GM12873 (cell line): ENCODE measurements around the gene NELL2.

ENCODE experiments used
- CTCF ChIP-seq: IDR thresholded peaks from 2 replicates; pipeline ENCODE4 v1.5.1; 2012; ENCODE audit warnings: low read depth, mild to moderate bottlenecking, moderate library complexity, low read length, control low read depth; ENCODE audit not compliant: insufficient read depth; ENCODE audit errors: missing control alignments

Gene NELL2

DNA sequence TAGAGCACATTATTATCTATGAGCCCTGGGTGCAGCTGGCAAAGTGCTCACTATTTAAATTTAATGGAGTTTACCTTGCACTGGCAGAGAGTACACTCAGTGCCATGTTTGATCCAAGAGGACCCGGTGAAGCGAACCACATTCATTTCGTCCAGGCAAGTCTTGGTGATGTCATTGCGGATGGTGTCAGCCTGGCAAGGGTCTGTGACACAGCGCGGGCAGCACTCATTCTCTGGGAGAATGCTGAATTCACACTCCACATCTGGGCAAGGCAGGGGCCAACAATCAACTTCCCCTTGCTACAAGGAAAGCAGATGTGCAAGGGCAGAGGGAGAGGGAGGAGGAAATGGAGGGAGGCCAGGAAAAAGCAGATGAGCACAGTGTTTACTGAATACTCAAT lies 356.2 kb downstream of the NELL2 start:
- TF ChIP-seq CTCF = no peak

DNA sequence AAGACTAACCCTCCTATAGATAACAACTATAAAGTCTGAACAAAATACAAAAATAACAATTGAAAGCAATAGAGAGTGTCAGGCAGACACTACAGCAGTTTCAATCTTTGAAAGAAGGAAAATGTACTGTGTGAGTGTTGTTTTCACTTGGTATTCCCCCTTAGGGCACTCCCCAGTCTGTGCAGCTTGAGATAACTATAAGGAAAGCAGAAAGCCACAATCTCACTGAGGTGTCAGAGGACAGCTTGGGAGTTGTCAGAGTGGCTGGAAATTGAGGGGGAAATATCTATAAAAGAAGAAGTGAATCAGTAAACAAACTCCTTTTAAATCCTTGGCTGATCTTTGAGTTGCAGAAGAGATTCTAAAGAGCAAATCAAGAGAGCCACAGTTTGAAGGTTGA lies 364.8 kb downstream of the NELL2 start:
- no peak for TF ChIP-seq CTCF

- TF ChIP-seq CTCF = no peak
Measured at GRCh38 chr12:44510510-44510909, 365.6 kb downstream of the NELL2 start.

DNA sequence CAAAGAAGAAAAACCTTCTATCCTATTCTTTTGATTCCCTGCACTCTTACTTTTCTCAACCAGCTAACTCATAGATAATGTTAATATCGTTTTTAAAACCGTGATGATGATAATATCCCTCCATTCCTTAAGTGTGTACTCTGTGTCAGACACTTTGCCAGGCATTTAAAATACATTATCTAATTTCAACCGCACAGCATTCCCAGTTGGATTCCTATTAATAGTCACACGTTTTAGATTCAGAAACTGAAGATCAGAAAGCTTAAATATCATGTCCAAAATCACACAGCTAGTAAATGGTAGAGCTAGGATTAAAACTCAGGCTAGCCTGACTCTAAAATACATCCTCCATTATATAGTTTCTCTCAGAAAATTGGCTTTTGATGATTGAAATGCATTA lies 366.0 kb downstream of the NELL2 start:
- no peak for TF ChIP-seq CTCF

GRCh38 chr12:44509471-44509870 lies 366.6 kb downstream of the NELL2 start:
- TF ChIP-seq CTCF = no peak

- TF ChIP-seq CTCF = no peak
Measured at GRCh38 chr12:44507461-44507860, 368.7 kb downstream of the NELL2 start.

GRCh38 chr12:44504799-44505198 lies 371.3 kb downstream of the NELL2 start:
- TF ChIP-seq CTCF = no peak
